HG03469 (cell line): ENCODE measurements around the gene DERL2.

Experiments used
- ATAC-seq: cut with Tn5 transposase; IDR thresholded peaks from one replicate; pipeline ENCODE4 v1.9.1; 2021; ENCODE audit warnings: mild to moderate bottlenecking, moderate library complexity, moderate number of reproducible peaks; ENCODE audit not compliant: unreplicated experiment

DERL2 gene

GRCh38 chr17:5502552-5502951 lies 16.6 kb upstream of the DERL2 start:
- ATAC-seq, result no peak

- no peak for ATAC-seq
These were observed 15.7 kb upstream of the DERL2 start for GRCh38 chr17:5501685-5502084.

GRCh38 chr17:5500589-5501391 lies 14.8 kb upstream of the DERL2 start:
- no peak for ATAC-seq

GRCh38 chr17:5500247-5500588 lies 14.2 kb upstream of the DERL2 start:
- ATAC-seq, result no peak

- no peak for ATAC-seq
These were observed 13.7 kb upstream of the DERL2 start for GRCh38 chr17:5499476-5500231.

GRCh38 chr17:5492970-5493369 lies 7.0 kb upstream of the DERL2 start:
- ATAC-seq, result no peak

GRCh38 chr17:5488752-5489151 lies 2.8 kb upstream of the DERL2 start:
- ATAC-seq, result no peak

GRCh38 chr17:5486206-5487124 lies 487 bp upstream of the DERL2 start, which contains the start of gene MIS12:
Gene MIS12 (plus strand): TSS chr17:5486566. CDS start chr17:5488863, 2,297 bp downstream.
- peak; percentile 47 for ATAC-seq

- no peak for ATAC-seq
These were observed 4.5 kb downstream of the DERL2 start for GRCh38 chr17:5481451-5481850.

- ATAC-seq, result no peak
These were observed 5.0 kb downstream of the DERL2 start for GRCh38 chr17:5480962-5481361.

GRCh38 chr17:5478992-5479391 lies 7.0 kb downstream of the DERL2 start:
- no peak for ATAC-seq

- ATAC-seq, result no peak
These were observed 12.1 kb downstream of the DERL2 start for GRCh38 chr17:5473906-5474305.

GRCh38 chr17:5472511-5472910 lies 13.5 kb downstream of the DERL2 start:
- no peak for ATAC-seq

GRCh38 chr17:5468075-5468473 lies 17.9 kb downstream of the DERL2 start:
- no peak for ATAC-seq

GRCh38 chr17:5467416-5467815 lies 18.6 kb downstream of the DERL2 start:
- ATAC-seq, result no peak

GRCh38 chr17:5466295-5466694 lies 19.7 kb downstream of the DERL2 start:
- no peak for ATAC-seq

GRCh38 chr17:5464717-5465507 lies 21.1 kb downstream of the DERL2 start:
- no peak for ATAC-seq

GRCh38 chr17:5446786-5447185 lies 39.2 kb downstream of the DERL2 start:
- no peak for ATAC-seq

- ATAC-seq, result no peak
These were observed 41.8 kb downstream of the DERL2 start for GRCh38 chr17:5444209-5444608.

- ATAC-seq, result no peak
These were observed 42.2 kb downstream of the DERL2 start for GRCh38 chr17:5443728-5444127.

- no peak for ATAC-seq
These were observed 46.6 kb downstream of the DERL2 start for GRCh38 chr17:5439446-5439764.
